Midbrain (tissue), 1 donor: Measurements from ENCODE around the gene HSF5.
"Not testable (repeated sequence)": the region's sequence is repeated elsewhere in the genome, so short reads cannot be mapped to it uniquely, and the experiment has no call there.

ENCODE experiments used
- DNase-seq: peaks from one replicate; lab custom pipeline; 2025; lab: John Stamatoyannopoulos, UW

Gene HSF5

DNA sequence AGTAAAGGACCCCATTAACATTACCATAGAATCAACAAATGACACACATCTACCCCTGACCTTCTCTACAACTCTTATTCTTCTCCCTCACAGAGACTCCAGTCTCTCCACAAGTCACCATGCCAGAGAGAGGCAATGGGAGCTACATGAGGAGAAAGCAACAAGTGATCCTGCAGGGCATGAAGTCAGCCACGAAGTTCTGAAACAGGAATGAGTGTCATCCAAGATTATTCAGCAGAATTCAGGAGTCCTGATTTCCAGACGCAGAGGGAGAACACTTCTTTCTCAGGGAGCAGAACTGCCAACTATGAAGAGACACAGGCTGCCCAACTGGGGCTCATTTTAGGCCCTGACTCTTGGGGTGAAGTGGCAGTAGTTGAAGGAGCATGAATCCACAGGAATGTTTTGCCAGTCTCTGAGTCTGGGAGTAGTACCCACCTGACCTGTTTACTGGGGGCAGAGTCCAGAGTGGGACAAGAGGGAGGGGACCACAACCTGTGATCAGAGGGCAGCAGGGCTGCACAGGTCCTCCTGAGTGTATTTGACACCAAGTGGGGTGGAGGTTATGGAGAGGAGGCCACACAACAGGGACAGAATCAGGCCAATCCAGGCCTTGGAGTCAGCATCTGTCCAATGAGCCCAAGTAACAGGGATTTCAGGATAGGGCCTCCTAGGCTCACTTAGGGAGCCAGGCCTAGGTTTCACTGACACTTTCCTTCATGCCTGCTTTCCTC is 28.6 kb upstream of the HSF5 start:
- no peak for DNase-seq

DNA sequence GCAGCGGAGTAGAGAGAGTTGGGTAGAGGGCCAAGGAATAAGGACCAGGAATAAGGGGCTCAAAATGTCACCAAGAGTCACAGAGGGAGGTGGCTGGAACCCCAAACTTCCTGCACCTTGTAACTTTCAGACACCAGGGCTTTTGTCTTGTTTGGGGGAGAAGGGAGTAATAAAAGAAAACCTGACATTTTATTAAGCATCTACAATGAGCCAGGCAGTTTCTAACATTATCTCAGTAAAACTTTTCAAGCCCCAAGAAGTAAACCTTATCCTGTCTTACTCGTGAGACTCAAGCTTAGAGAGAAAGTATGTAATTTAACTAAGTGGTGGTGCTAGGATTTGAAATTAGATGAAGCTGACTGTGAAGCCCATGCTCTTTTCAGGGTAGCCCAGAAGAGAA is 27.1 kb upstream of the HSF5 start:
- no peak for DNase-seq

DNA sequence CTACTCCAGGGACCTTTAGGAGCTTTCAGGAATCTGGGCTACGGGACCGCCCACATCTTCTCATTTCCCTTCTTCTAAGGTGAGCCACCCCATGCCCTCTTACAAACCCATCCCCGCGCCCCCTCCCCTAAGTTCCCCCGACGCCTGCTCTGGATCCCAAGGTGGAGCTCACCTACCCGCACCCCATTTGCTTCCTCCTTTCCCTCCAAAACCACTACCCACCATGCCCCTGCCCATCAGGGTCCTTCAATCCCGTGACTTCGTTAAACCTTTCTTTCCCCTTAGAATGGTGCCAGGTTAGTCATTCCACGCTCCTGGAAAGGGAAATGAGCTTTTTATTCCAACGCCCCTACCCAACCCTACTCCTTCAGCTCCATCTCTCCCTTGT is 26.6 kb upstream of the HSF5 start:
- DNase-seq: no peak

DNA sequence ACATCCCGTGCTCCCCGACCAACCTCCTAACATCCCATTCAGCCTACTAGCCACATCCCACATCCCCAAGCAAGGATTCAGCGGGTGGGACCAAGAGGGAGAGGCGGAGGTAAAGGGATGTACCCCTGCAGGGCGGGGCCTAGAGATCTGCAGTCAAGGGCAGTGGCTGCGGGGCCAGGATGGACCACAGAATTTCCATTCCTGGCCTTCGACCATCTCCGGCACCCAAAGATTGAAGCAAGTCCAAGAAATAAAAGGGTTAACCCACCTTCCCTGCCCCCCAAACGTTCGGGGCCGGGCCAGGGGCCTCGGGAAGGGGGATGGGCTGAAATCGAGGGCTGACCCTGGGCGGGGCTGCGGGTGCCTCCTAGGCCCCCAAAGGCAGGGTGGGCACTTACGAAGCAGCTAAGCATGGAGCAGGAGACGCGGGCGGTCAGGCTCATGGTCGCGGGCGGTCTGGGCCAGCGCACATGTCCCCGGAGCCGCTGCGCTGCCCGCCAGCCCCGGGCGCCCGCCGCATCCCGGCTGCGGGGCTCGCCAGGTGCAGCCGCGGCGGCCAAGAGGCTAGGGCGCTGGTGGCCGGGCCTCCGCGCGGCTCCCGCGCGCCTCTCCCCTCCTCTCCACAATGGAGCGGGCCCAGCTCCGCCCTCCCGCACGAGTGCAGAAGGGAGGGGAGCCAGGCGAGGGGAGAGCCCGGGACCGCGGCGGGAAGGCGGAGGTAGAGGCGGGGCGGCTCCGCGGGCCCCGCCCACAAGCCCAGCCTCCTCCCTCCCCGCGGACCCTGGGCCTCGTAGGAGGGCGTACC is 26.0 kb upstream of the HSF5 start, which contains the start of gene MTMR4:
Gene MTMR4 (minus strand): TSS at position 674 of the 805 bp plus-strand sequence. CDS start 231 bp downstream, at position 443.
- DNase-seq: peak; percentile 80

DNA sequence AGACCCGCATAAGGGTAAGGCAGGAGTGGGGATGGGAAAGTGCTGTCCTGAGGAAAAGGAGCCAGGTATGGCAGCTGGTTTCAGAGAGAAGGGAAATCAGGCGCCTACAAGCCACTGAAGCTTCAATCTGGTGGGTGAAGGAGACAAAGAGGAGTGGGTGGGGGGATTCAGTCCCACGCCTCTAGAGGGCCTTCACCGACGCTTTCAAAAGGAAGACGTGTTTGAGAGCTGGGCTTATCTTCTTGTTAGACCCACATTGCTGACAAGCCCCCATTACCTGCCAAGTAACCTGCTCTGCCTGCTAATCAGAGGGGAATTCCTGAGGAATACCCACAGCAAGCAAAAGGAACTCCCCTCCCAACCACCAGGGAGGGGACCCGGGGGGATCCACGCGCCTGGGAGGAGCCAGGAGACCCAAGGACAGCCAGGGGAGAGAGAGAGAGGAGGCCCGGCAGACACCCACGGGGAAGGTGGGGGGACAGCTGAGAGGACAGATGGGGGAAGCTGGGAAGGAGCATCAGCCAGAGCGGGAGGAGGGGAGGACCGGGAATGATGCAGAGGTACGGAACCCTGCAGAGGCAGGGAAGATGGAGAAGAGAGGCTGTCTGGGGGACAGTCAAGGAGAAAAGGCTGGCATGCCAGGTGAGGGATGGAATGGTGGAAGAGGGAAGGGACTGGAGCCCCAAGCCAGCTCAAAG is 25.2 kb upstream of the HSF5 start:
- no peak for DNase-seq

DNA sequence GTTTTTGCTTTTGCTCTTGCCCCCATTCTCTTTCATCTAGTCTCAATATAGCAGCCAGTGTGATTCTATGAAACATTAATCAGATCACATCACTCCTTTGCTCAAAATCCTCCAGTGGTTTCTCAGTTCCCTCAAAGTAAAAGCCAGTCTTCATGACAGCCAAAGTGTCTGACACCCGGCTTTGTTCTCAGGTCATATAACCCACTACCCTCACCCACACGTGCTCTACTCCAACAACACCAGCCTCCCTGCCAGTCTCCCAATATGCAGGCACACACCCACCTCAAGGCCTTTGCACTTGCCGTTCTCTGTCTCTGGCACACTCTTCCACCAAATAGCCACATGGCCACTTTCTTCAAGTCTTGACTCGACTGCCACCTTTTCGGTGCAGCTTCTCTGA is 21.9 kb upstream of the HSF5 start:
- DNase-seq: no peak

DNA sequence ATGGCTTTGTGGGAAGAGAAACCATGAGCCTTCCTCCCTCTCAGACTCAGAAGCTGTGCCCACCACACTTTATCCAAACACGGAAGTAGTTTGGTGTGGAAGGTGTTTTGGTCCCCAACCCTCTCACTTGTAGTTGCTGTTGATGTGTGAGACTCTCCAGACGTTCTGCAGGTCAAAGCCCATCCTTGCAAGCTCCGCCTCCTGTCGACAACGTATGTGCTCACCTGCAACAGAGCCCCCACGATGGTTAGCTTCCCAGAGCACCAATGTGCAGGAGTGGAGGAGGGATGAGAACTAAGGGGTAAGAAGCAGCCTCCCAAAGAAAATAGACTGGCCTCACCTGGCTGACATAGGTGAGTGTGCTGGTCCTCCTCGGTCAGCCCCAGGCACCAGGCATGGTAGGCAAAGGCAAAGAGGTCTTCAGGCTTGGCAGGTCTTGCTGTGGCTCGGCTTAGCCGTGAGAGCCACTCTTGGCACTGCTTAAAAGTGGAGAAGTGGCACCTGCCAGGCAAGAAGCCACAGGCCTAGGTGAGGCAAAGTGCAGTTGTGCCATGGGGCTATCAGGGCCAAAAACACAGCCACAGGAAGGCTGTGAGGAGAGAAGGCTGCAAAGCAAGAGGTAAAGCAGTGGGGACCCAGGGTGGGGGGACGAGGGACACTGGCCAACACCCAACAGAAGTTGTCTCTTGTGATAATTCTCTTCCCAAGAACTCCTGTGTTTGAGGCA is 20.3 kb upstream of the HSF5 start:
- DNase-seq: no peak

DNA sequence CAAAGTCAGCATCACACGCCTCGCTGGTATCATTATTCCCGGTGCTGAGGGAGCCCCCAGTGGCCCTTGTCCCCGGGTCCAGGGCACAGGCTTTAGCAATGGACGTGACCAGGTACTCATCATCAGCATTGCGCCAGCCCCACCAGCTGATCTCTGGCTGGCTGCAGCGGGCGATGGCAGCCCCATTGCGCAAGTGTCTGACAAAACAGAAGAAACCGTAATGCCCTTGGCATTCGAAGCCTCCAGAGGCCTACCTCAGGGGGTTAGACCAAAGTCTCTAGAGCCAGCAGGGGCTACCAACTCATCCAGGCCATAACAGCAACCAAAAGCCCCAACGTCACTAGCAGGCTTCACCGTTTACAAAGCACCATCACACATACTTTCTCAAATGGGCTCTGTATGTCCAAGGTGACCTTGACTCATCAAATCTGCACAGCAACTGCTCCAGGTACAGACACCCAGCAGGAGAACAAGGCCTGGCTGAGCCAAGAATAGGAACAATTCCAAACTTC is 19.0 kb upstream of the HSF5 start:
- no peak for DNase-seq

DNA sequence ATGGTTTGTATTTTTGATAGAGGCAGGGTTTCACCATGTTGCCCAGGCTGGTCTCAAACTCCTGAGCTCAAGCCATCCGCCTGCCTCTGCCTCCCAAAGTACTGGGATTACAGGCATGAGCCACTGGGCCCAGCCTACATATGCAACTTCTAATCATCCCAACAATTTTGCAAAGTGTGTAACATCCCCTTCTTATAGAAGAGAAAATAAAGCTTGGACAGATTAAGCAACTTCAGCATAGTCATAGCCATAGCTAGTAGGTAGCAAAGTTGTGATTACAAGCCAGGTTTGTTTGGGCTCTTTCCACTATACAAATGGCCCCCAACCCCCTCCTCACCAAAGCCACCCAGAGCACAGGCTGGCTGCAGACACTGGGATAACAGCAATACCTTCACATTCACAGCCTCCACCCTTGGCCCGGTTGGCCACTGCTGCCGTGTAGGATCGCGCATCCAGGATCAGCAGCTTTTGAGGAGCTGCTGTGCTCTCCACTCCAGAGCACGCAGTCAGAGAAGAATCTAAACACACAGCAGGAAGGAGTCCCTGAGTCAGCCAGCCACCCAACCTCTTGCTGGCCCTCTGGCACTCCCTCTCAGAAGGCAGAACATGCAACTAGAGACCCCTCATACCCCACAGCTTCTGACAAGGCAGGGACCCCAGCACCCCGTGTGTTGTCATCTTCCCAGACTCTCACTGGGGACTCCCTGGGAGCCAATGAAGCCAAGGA is 18.3 kb upstream of the HSF5 start:
- no peak for DNase-seq

DNA sequence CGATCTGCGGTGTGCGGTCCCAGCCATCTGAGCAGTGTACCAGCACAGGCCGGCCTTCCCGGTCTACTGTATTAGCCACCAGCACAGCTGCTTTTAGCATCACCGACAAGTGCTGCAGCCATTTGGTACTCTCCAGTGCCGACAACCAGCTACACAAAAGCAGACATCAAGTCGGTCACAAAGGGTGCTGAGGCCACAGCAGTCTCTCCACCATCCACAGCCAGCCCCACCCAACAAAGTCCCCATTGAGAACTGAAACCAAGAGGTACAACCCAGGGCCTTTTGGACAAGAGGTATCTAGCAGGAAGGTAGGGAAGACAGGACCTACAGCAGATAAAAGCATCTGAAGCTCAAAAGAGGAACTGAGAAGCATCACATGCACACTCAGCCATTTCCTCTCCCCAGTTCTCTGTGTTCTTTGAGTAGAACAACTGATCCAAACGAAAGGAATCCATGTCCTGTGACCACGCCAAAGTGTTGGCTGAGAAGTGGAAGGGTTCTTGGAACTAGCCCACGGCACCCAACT is 16.7 kb upstream of the HSF5 start:
- no peak for DNase-seq

DNA sequence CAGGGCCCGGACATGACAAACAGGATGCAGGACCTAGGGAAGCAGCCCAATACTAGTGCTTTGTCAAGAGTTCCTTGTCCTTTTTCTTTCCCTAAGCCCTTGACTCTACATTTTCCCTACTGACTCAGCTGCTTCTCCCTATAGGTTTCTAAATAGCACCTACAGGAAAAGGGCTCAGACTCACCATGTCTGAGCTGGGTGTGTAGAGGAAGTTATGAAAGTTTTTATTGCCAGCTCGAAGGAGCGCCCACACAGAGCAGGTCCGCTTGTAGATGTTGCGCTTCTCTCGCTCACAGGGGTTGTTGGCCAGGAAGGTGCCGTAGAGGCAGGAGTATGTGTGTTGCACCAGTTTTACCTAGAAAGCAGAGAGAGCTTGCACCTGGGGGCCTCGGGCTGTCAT is 15.7 kb upstream of the HSF5 start:
- DNase-seq: no peak

DNA sequence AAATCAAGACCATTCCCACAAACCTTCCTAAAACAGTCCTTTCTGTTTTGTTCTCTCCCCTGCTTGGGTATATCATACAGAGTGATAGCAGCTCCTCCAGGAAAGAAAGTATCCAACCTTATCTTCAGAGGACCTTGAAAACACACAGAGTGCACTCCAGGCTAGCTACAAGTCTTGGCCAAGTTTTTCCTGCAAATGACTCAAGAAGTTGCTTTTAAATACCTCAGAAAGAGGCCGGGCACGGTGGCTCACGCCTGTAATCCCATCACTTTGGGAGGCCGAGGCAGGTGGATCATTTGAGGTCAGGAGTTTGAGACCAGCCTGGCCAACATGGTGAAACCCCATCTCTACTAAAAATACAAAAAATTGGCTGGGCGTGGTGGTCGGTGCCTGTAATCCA is 14.9 kb upstream of the HSF5 start:
- not testable (repeated sequence) for DNase-seq

DNA sequence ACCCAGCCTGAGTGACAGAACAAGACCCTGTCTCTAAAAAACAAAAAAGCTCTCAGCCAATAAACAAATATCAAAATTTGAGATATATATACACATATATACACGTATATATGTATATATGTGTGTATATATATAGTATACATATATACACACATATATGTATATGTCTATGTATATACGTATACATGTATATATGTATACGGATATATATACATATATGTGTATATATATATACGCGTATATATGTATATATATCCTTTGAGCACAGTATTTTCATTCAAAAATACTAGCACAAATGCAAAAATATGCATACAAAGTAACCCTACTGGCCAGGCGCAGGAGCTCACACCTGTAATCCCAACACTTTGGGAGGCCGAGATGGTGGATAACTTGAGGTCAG is 13.2 kb upstream of the HSF5 start:
- DNase-seq: no peak

DNA sequence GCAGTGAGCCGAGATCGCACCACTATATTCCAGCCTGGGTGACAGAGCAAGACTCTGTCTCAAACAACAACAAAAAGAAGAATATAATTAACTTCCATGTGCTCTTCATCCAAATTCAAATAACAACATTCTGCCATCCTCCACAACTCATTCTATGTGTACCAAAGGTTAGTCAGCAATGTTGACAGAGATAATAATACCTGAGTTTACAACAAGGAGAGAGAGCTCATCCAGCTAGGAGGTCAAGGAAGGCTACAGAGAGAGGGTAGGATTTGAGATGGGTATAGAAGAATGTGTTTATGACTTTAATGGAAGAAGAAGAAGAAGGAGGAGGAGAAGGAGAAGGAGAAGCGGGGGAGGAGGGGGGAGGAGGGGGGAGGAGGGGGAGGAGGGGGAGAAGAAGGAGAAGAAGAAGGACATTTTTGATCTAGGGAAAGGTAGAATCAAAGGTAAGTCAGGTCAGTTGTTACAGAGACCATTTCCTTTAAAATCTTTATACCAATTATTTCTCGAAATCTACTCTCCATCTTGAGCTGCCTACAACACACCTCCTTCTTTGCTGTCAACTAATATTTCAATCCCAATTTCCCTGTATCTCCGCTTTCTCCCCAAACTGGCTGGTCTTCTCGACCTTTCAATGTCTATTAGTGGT is 10.1 kb upstream of the HSF5 start:
- DNase-seq: no peak

DNA sequence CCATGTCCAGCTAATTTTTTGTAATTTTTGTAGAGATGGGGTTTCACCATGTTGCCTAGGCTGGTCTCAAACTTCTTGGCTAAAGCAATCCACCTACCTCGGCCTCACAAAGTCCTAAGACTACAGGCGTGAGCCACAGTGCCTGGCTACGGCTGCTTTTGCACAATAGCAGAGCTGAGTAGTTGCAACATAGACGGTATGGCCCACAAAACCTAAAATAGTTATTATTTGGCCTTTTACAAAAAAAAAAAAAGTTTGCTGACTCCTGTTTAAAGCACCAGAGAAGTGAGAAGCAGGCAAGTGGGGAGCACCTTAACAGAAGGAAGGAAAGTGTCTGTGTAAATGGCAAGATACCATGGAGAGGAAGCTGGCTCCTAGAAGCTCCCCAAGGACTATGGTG is 5.3 kb upstream of the HSF5 start:
- DNase-seq: no peak

DNA sequence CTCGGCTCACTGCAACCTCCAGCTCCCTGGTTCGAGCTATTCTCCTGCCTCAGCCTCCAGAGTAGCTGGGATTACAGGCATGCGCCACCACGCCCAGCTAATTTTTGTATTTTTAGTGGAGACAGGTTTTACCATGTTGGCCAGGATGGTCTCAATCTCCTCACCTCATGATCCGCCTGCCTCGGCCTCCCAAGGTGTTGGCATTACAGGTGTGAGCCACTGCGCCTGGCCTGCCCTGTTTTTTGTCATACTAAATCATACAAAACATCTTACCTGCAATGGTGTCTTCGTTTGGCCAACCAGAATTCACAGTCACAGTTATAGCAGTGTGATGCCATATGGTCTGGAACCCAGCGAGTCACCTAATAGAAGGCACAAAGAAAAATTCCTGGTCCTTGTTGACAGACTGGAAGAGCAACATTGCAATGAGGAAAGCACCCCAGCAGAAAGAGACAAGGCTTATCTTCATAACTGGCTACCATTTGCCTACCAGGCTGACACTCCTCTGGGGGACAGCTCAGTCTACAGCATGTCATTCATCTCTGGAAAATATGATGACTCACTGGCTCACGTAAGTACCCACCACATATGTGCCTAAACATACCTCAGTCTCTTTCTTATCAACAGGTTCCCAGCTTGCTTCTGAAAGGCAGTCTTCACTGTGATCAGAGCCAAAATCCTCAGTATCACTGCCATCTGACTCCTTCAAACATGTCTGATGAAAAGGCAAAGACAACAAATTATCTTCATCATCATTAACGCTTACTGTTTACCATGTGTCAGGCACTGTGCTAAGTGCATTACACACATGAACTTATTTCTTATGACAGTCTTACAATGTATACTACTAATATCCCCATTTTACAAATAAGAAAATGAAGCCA is 4.3 kb upstream of the HSF5 start:
- no peak for DNase-seq

DNA sequence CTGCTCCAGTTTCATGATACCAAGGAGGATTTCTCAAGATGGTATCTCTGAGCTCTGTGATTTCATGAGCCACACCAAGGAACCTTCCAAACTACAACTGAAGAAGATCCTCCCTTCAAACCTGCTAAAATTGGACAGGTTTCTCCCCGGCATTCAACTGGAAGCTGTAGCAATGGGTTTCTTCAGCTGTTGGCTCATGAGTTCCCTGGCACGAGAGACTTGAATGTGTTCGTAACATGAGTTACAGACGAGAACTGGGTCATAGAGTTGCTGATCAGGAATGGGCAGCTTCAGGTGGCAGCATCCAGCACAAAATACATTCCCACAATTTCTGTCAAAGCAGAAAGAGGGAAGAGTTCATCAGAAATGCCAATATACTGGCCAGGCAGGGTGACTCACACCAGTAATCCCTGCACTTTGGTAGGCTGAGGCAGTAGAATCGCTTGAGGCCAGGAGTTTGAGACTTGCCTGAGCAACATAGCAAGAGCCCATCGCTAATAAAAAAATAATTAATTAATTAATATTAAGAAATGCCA is 3.4 kb upstream of the HSF5 start:
- no peak for DNase-seq

DNA sequence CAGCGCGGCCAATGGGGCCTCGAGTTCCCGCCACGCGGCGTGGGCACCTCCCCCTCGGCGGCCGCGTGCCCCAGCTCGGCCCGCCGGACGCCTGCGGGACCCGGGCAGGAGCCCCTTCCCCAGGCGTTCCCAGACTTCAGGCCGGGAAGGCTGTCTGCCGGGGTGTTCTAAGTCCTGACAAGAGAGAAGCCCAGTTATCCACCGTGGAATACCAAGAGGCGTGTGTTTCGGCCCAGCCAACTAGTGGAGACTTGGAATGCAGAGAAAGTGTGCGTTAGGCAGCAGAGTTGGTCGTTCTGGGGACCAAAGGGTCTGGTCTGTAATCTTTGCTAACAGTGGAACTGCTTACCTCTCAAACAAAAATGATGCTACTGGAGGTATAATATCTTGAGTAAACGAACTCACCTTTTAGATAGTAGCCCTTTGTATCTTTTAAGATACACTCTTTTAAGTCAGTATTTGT is 251 bp upstream of the HSF5 start:
- DNase-seq: no peak

DNA sequence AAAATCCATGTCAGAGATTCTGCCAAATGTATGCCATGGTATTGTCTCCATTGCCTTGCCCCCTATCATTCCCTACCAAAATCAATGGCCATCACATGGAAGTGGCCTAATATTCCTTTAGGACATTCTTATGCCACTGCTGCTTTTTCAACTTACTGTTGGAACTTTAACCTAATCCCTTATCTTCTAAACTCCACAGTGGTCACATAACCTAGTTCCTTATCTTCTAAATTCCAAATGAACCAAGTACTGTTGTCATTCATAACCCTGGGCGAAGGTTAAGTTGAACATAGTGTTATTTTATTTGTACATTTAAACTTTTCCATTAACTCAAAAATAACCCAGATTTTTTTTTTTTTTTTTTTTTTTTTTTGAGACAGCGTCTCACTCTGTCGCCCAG is 3.6 kb downstream of the HSF5 start:
- DNase-seq: no peak
